Mesothelial cell of epicardium (in vitro differentiated cells): ENCODE data around the gene DPP3. TPM values are rescaled to one million over a fixed set of nuclear protein-coding genes. Genes with fewer than 3 reads are reported as not detected.

Source experiments
- DNase-seq, 2 experiments: peaks; one replicate each; pipeline ENCODE4 v3.0.0; 2021; ENCODE audit warnings: low spot score in 2 of 2; ENCODE audit not compliant: unreplicated experiment in 2 of 2
- H3K27ac Mint-ChIP-seq: 2 replicates; pipeline ENCODE4 v1.8.0; 2021; ENCODE audit warnings: mixed read lengths
- H3K27me3 Mint-ChIP-seq: 2 replicates; pipeline ENCODE4 v1.8.0; 2021; ENCODE audit warnings: low read depth, mixed read lengths
- H3K36me3 Mint-ChIP-seq: 2 replicates; pipeline ENCODE4 v1.8.0; 2021; ENCODE audit warnings: mixed read lengths
- H3K4me1 Mint-ChIP-seq: 2 replicates; pipeline ENCODE4 v1.8.0; 2021; ENCODE audit warnings: mixed read lengths
- H3K4me3 Mint-ChIP-seq: 2 replicates; pipeline ENCODE4 v1.8.0; 2021; ENCODE audit warnings: mild to moderate bottlenecking, moderate library complexity, mixed read lengths
- H3K9me3 Mint-ChIP-seq: 2 replicates; pipeline ENCODE4 v1.8.0; 2021; ENCODE audit warnings: mixed read lengths
- CTCF ChIP-seq: fragments of 200-600 bp; sonication (generic); IDR thresholded peaks from one replicate; pipeline ENCODE4 v1.5.0; 2021; ENCODE audit warnings: antibody characterized with exemption; ENCODE audit not compliant: unreplicated experiment
- total RNA-seq: library from RNA; stranded (reverse); gene quantifications from 3 replicates; pipeline ENCODE4 v1.2.1, GENCODE V29; 2021

Gene DPP3
- total RNA-seq, 1 donor from 2014 or later = 42.9 TPM

- no peaks in the 10 kb centered on the region for H3K4me1 Mint-ChIP-seq
- DNase-seq = no peak
- no peaks in the 10 kb centered on the region for H3K9me3 Mint-ChIP-seq
- H3K27ac Mint-ChIP-seq = no peak overlapping the region
- H3K36me3 Mint-ChIP-seq = peaks cover 14% of the 10 kb centered on the region
- H3K4me3 Mint-ChIP-seq = no peak overlapping the region
- TF ChIP-seq CTCF = no peak
- no peaks in the 10 kb centered on the region for H3K27me3 Mint-ChIP-seq
These were observed 12.1 kb downstream of the DPP3 start for GRCh38 chr11:66492161-66492865.

GRCh38 chr11:66493130-66493529 lies 12.9 kb downstream of the DPP3 start:
- no peak for TF ChIP-seq CTCF
- no peaks in the 10 kb centered on the region for H3K27me3 Mint-ChIP-seq
- no peak overlapping the region for H3K27ac Mint-ChIP-seq
- H3K4me1 Mint-ChIP-seq = no peaks in the 10 kb centered on the region
- no peaks in the 10 kb centered on the region for H3K9me3 Mint-ChIP-seq
- DNase-seq = no peak
- H3K4me3 Mint-ChIP-seq = no peak overlapping the region
- peaks cover 11% of the 10 kb centered on the region for H3K36me3 Mint-ChIP-seq

GRCh38 chr11:66494458-66494857 lies 14.2 kb downstream of the DPP3 start:
- Mint-ChIP-seq H3K27me3 (no peaks in the 10 kb centered on the region), H3K4me1 (no peaks in the 10 kb centered on the region), H3K27ac (no peak overlapping the region), H3K36me3 (peaks cover 9% of the 10 kb centered on the region), H3K9me3 (no peaks in the 10 kb centered on the region), H3K4me3 (no peak overlapping the region)
- no peak for DNase-seq
- TF ChIP-seq CTCF = no peak

GRCh38 chr11:66494935-66495334 lies 14.7 kb downstream of the DPP3 start:
- no peaks in the 10 kb centered on the region for H3K4me1 Mint-ChIP-seq
- DNase-seq = no peak
- no peak overlapping the region for H3K27ac Mint-ChIP-seq
- H3K9me3 Mint-ChIP-seq = no peaks in the 10 kb centered on the region
- TF ChIP-seq CTCF = no peak
- no peaks in the 10 kb centered on the region for H3K27me3 Mint-ChIP-seq
- H3K36me3 Mint-ChIP-seq = peaks cover 10% of the 10 kb centered on the region
- no peak overlapping the region for H3K4me3 Mint-ChIP-seq

GRCh38 chr11:66495401-66495854 lies 15.2 kb downstream of the DPP3 start:
- Mint-ChIP-seq H3K4me1 (no peaks in the 10 kb centered on the region), H3K9me3 (no peaks in the 10 kb centered on the region), H3K4me3 (no peak overlapping the region), H3K36me3 (peaks cover 10% of the 10 kb centered on the region), H3K27ac (no peak overlapping the region), H3K27me3 (no peaks in the 10 kb centered on the region)
- DNase-seq = no peak
- no peak for TF ChIP-seq CTCF
